Dermis microvascular lymphatic vessel endothelial cell (primary cell): ENCODE data around the gene EI24. TPM values are rescaled to one million over a fixed set of nuclear protein-coding genes. Genes with fewer than 3 reads are reported as not detected.
"Not testable (repeated sequence)": the region's sequence is repeated elsewhere in the genome, so short reads cannot be mapped to it uniquely, and the experiment has no call there.

Source experiments
- DNase-seq, 2 donors: peaks; one replicate each; pipeline versions ENCODE4 v3.0.0 to v3.0.0-alpha.2; 2010; ENCODE audit warnings: low read depth in 2 of 2
- total RNA-seq: library from RNA; depleted of rRNA; stranded (reverse); fragments of >200 nt; gene quantifications from 2 replicates; pipeline ENCODE4 v1.2.1, GENCODE V29; 2014

The EI24 gene
- 103 and 111 TPM in 2 replicates for total RNA-seq

DNA sequence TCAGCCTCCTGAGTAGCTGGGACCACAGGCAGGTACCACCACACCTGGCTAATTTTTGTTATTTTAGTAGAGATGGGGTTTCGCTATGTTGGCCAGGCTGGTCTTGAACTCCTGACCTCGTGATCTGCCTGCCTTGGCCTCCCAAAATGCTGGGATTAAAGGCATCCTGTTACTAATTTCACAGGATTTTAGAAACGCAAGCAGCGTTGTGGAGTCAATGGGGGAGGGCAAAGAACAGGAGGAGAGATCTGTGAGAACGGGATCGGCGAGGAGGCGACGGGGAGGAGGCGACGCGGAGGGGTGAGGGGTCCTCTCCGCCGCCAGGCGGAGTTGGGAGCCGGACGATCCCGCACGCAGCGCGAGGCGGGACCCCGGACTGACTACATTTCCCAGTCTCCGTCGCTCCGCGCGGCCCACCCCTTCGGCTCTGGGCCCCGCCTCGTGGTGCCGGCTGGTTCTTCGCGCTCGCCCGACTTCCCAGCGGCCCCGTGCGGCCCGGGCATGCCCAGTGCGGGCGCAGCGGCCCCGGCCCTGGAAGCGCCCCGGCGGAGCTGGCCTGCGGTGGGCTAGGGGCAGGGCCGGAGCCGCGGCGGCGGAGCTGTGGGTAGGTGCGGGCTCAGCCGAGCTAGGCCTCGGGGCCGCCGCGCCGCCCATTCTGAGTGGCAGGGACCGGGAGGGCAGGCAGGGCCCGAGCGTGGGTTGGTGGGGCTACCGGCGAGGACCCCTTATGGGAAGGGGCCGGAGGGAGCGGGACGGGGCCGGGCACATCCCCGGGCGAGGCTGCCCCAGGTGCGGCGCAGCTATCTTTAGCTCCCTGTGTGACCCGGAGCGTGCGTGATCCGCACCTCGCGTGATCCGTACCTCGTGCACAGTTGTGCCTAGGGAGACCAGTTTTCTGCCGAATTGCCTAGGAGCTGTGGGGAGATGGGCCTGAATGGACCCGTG lies at the start of gene EI24:
Gene EI24 (plus strand): TSS at position 508 of the 945 bp plus-strand sequence. CDS start 3,051 bp downstream, outside the sequence.
- peak; percentile 83 to 94 for DNase-seq

DNA sequence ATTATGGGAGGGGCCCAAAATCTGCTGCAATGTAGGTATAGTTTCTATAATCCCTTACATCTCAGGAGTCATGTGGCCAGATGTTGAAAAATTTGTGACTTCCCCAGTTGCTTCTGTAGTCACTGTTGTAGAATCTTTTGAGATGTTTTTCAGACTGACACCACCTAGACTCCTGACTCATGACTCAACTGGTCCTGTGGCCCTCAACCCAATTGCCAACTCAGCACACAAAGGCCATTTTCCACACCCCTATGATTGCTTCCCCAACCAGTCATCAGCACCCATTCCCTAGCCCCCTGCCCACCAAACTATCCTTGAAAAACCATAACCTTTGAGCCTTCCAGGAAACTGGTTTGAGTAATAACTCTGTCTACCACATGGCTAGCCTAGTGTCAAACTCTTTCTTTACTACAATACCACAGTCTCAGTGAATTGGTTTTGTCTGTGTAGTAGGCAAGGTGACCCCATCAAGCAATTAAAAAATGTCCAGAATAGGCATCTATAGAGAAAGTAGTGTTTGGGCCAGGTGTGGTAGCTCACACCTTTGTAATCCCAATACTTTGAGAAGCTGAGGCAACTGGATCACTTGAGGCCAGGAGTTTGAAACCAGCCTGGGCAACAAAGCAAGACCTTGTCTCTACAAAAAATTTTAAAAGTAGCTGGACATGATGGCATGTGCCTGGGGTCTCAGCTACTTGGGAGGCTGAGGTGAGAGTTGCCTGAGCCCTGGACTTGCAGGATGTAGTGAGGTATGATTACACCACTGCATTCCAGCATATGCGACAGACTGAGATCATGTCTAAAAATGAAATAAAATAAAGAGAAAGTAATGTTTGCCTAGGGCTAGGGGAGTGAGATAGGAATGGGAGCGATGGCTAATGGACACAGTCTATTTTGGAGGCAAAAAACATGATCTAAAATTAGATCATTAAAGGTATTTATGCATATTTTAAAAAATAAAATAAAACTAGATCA lies 49.1 kb upstream of the EI24 start:
- no peak for DNase-seq

DNA sequence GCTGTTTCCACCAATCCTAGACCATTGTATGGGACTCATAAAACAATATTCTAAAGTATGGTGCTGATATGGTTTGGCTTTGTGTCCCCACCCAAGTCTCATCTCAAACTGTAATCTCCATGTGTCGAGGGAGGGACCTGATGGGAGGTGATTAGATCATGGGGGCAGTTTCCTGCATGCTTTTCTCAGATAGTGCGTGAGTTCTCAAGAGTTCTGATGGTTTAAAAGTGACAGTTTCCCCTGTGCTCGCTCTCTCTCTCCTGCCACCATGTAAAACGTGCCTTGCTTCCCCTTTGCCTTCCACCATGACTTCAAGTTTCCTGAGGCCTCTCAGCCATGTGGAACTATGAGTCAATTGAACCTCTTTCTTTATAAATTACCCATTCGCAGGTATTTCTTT lies 44.0 kb upstream of the EI24 start:
- DNase-seq: no peak

DNA sequence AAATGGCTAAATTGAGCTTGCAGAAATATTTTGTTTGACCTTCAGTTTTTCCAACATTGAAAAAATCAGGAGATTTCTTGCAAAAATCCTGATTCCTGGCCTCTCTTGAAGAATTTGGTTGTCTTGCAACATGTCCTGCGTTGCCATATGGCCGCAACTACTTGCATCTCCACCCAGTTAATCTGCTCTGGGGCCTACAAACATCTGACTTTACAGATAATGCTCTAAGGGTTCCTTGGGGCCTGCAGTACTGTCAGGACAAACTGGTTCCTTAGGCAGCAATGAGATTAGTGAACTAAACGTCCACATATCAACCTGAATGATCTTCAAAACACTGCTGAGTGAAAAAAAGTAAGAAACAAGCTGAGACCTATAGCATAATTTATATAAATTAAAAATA lies 36.6 kb upstream of the EI24 start:
- no peak for DNase-seq

- DNase-seq: no peak
Measured at GRCh38 chr11:125535585-125535984, 33.7 kb upstream of the EI24 start.

DNA sequence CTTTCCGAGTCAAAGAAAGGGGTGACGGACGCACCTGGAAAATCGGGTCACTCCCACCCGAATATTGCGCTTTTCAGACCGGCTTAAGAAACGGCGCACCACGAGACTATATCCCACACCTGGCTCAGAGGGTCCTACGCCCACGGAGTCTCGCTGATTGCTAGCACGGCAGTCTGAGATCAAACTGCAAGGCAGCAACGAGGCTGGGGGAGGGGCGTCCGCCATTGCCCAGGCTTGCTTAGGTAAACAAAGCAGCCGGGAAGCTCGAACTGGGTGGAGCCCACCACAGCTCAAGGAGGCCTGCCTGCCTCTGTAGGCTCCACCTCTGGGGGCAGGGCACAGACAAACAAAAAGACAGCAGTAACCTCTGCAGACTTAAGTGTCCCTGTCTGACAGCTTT lies 32.4 kb upstream of the EI24 start:
- not testable (repeated sequence) for DNase-seq

DNA sequence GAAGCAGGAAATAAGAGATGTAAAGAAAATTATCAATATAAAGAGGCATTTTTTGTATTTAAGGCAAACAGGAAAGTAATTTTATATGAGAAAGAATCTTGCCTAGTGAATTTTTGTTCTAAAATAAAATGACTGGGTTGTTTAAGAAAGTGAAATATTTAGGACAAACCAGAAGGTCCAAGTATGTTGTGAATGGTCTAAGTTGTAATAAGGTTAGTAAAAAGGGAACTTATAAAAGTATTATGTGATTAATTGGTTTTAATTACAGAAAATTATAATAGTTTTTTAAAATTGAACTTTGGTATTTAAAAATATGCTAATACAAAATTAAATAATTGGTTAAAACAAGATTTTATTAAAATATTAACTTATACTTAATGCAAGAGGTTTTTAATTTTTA lies 26.6 kb upstream of the EI24 start:
- DNase-seq: no peak

DNA sequence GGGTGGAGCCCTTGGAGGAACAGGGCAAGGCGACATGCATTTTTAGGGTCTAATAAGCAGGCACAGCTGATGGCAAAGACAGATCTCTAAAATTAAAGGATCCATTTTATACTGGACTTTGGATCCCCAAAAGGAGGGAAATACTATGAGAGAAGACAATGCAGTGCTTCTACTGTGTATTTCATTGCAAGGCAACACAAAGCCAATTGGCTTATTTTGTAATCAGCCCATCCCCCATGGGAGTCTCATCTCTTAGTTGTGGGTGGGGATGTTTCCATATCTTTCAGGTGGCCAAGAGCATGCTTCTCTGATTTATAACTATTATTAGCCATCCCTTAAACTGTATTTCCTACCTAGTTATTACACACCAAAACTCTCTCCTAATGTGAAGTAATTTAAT lies 18.5 kb upstream of the EI24 start:
- no peak for DNase-seq

DNA sequence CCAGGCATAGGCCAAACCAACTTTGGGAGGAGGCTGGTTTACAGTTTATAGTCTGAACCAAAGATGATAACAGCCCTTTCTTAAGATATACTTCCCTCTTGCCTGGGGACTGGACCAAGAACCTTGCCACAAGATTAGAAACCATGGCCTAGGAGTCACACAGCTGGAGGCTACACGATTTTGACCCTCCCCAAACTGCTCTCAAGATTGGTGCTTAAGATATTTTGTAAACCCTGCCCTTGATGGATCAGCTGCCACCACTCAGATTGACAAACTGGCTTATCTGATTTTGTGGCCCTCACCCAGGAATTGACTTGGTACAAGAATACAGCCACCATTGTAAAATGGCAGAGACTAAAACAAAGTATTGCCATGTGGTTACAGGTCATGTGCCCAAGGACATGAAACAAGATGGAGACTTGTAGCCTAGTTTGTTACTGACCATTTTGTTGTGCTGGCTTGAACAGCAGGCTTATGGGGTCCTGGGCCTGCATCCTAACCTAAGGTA lies 17.4 kb upstream of the EI24 start:
- no peak for DNase-seq

DNA sequence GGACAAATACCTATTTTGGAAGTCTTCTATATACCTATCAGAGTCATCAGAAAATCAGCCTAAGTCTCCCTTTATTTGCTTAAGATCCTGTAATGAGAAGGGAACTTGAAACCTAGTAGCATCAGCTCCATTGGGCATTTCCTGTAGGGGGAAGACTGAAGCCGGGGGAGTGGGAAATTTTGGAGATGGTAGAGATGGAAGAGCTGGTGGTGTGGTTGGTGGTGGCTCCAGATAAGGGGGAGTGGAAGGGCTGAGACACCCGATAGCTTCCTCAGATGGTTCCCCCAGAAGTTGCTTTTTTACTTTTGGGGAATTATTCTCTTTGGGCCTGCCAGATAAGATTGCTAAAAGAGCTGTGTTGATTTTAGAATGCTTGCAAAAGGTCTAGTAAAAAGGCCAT lies 16.4 kb upstream of the EI24 start:
- DNase-seq: no peak

GRCh38 chr11:125553357-125553756 lies 15.9 kb upstream of the EI24 start:
- DNase-seq: no peak

GRCh38 chr11:125554038-125554437 lies 15.2 kb upstream of the EI24 start:
- no peak for DNase-seq

DNA sequence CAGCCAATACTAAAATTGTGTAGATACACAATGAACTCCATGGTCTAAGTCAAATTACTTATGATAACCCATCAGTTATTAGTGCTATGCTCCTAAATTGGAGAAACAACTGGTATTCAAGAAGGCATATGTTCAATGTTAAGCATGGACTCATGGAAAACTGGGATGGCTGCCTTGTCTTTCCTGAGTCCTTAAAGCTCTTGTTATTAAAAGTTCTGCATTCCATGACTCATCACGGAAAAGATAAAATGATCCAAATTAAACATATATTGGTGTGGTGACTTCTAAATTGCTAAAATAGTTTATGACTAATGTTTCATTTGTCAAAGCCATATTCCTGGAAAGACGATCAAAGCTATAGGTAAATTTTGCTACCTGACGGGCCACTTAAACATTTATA lies 9.4 kb upstream of the EI24 start:
- DNase-seq: no peak

- no peak for DNase-seq
Measured at GRCh38 chr11:125561924-125562323, 7.4 kb upstream of the EI24 start.

DNA sequence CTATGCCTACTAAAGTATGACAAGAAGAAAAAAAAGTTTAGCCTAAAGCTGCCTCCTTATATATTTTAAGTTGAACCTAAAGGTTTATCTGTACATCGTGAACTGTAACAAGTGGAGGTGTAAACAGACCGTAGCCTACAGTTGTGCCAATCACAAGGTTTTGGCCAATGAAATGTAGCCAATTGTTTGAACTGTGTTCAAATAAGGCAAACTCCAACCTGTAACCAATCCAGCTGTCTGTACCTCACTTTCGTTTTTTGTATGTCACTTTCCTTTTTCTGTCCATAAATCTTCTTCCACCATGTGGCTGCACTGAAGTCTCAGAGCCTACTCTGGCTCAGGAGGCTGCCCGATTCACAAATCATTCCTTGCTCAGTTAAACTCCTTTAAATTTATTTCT lies 6.8 kb upstream of the EI24 start:
- no peak for DNase-seq

DNA sequence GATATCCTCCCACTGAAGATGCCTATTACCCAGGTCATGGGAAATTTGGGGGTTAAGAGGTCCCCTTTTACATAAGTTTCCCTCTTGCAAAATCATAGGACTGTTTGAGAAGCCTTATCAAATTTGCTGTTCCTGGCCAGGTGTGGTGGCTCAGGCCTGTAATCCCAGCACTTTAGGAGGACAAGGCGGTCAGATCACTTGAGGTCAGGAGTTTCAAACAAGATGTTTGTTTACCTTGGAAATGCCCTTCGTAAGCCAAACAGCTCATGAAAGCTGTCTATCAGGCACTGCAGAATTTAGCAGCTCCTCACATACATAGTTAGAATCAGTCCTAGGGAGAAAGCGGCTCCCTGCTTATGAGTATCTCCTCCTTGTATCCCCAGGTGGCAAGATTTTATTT lies 4.9 kb upstream of the EI24 start:
- DNase-seq: no peak

GRCh38 chr11:125566235-125566634 lies 3.0 kb upstream of the EI24 start:
- DNase-seq: no peak

DNA sequence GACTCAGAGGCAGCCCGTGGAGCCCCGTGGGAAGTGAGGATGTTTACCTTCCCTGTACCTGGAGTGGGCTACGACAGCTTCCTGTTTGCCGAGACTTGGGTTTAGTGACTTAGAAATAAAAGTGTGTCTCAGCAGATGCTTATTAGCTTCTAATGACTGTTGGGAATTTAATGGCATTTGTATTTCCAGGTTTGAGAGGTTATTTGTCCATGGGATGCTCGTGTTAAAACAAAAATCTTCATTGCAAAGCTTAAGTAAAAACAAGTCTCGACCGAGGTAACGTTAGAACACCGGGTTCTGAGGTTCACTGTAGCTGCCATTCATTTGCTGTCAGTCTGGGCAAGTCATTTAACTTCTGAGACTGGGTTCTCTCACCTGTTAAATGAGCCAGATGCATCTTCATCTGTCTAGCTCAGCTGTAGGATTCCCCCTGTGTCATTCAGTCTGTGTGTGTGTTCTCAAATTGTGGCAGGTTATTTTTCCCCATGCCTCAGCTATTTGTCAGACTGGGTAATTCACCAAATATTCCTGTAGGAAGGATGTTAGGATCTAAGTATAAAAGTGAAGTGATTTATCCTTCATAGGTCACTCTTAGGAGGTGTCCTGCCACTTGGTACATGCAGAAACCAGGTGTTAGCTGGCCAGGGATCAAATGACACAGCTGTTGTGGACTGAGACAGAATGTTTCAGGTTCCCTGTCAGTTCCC lies 791 bp downstream of the EI24 start:
- peak in 1 of 2 donors; percentile 8 for DNase-seq

- DNase-seq: no peak
Measured at GRCh38 chr11:125570952-125571351, 1.7 kb downstream of the EI24 start.

DNA sequence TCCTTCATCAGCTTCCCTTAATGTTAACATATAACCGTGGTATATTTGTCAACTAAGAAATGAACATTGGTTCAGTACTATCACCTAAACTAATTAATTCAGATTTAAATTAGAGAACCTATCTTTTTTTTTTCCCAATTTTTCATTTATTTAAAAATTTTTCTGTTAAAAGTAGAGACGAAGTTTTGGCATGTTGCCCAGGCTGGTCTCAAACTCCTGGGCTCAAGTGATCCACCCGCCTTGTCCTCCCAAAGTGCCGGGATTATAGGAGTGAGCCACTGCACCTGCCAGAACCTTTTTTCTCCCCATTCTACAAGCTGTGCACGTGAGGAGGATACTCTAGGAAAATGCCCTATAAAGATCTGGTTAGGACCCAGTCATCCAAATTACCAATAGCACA lies 3.6 kb downstream of the EI24 start:
- no peak for DNase-seq

- not testable (repeated sequence) for DNase-seq
Measured at GRCh38 chr11:125577181-125577580, 7.9 kb downstream of the EI24 start.
